ENCODE data around the gene ECI1.
"Not testable (repeated sequence)": the region's sequence is repeated elsewhere in the genome, so short reads cannot be mapped to it uniquely, and the experiment has no call there.

The ECI1 gene

DNA sequence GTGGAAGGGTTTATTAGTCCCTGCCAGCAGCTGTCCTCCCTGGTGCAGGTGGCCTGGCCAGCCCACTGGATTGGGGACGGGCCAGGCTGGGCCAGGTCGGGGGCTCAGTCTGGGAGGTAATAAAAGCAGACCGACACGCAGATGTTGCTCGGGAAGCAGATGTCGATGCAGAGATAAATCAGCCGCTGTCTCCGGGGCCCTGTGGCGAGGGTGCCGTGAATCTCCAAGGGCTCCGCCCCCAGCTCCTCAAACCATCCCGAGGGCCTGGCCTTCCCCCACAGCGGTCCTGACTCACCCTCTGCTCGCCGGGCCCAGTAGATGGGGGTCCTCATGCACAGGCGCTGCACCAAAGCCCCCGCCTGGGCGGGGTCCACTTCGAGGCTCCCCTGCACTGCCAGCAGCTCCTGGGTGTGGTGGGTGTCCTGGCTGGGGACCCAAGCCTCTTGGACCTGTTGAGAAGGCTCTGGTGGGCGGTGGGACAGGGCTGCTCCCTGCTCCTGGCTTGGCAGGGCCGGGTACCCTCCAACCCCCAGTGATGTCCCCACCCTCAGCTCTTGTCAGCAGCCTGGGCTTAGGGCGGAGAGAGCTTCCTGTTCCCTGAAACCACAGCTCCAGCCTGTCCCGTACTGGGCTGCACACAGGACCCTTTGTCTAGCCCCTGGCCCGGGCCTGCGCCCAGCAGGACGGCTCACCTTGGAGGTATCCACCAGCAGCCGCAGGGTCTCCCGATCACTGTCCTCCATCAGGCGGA is 42.0 kb downstream of the ECI1 start:
- no peak for DNase-seq

GRCh38 chr16:2208772-2209171 is 42.6 kb downstream of the ECI1 start:
- no peak for DNase-seq

GRCh38 chr16:2208308-2208707 is 43.1 kb downstream of the ECI1 start:
- DNase-seq: no peak

DNA sequence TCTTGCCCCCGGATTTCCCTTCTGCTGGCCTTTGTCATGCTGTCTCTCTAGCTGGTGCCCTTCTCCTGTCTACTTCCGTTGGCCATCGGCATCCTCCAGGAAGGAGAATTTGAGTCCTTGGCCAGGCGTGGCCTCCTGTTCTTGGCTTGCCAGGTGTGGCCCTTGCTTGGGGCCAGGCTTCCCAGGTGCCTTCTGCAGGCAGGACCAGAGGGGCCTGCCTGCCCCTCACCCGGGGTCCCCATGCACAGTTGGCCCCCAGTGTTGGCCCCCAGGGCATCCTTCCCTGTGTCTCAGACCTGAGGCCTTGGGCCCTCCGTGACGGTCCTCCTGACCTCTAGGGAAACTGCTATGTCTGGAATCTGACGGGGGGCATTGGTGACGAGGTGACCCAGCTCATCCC is 43.5 kb downstream of the ECI1 start:
- DNase-seq: no peak

GRCh38 chr16:2206780-2207433 is 44.5 kb downstream of the ECI1 start:
- DNase-seq: no peak

GRCh38 chr16:2206420-2206779 is 45.0 kb downstream of the ECI1 start:
- no peak for DNase-seq

DNA sequence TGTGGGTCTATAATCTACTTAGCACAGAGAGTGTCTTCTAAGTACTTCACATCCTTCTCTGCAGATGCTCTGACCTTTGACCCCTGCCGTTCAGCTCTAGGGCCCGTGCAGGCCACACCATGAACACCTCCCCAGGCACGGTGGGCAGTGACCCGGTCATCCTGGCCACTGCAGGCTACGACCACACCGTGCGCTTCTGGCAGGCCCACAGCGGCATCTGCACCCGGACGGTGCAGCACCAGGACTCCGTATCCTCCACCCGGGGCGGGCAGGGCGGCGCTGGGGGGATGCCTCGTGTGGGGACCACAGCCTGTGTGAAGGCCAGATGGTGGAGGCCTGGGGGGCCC is 45.4 kb downstream of the ECI1 start:
- DNase-seq: no peak

DNA sequence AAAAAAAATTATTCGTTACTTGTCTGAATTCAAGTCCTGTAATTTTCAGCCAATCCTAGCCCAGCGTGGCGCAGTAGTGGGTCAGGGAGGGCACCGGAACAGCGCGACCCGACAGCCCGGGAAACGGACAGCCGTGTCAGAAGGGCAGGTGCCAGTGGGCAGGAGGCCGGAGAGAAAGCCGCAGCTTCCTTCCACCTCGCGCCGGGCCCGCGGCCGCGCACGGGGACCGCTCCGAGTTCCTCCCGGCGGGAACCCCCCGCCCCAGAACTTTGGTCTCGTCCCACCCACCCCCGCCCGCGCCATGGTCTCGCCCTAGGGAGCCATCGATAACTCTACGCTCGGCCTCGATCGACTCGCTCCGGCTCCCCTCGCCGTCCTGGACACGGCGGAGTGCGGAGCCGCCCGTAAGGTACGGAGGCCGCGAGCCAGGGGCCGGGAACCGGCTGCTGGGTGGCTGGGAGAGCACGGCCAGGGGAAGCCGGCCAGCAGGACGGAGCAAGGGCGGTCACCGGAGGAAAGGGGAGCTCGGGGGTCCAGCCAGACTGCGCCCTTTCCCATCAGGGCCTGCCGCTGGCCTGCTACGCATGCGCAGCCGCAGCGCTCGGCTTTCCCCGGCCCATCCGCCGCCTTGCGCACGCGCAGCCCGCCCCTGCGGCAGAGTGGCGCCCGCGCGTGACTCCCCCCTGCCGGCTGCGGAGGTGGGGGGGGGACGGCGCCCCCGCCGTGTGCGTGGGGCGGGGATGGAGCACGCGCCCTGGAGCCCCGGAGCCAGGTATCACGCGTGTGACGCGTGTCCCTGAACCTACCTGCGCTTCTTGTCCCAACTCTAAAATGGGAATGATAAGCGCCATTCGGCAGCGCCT is 46.1 kb downstream of the ECI1 start, which contains the start of gene MLST8:
MLST8 (plus strand) TSS at position 351 of the 863 bp plus-strand sequence. CDS start 632 bp downstream, outside the sequence.
- peak; percentile 86 for DNase-seq

DNA sequence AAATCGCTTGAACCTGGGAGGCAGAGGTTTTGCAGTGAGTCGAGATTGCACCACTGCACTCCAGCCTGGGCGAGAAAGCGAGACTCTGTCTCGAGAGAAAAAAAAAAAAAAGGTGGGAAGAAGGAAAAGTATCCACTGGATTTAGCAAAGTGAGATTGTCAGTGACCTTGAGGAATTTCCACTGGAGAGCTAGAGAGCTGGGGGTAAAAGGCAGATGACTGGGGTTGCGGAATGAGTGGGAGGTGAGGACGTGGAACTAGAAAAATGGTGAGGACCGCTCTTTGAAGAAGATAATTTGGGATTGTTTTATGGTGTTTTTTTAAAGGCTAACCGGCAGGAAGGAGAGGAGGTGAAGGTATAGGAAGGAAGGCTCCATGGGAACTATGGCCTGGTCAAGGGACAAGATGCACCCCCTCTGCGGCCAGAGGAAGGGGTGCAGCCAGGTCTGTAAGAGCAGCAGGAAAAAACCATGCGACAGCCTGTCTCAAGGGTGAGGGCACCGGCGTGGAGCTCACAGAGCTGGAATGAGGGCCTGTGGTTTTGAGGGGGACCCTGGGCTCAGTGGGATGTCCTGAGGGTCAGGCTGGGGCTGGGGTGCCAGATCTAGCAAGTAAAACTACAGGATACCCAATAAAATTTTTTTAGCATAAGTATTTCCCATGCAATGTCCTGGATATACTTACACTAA is 46.8 kb downstream of the ECI1 start:
- DNase-seq: no peak

- not testable (repeated sequence) for DNase-seq
These were observed 48.2 kb downstream of the ECI1 start for GRCh38 chr16:2203119-2203688.

- no peak for DNase-seq
These were observed 51.1 kb downstream of the ECI1 start for GRCh38 chr16:2200313-2200712.

- no peak for DNase-seq
These were observed 51.7 kb downstream of the ECI1 start for GRCh38 chr16:2199621-2200139.

GRCh38 chr16:2199095-2199494 is 52.3 kb downstream of the ECI1 start:
- no peak for DNase-seq

DNA sequence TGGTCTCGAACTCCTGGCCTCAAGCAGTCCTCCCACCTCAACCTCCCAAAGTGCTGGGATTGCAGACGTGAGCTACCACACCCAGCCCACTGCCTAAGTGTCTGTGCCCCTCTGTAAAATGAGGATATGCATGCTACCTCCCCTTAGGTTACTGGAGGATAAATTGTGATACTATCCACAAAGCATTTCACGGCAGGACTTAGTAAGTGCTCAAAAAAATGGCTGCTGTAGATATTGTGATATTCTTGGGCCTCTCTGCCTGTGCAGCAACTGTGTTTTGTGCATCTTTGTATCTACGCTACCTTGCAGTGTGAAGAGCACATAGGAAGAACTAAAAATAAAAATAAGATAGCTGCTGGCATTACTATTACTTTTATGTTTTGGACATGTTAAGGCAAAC is 53.1 kb downstream of the ECI1 start:
- no peak for DNase-seq

- no peak for DNase-seq
These were observed 53.6 kb downstream of the ECI1 start for GRCh38 chr16:2197765-2198164.

GRCh38 chr16:2196981-2197511 is 54.3 kb downstream of the ECI1 start:
- no peak for DNase-seq

DNA sequence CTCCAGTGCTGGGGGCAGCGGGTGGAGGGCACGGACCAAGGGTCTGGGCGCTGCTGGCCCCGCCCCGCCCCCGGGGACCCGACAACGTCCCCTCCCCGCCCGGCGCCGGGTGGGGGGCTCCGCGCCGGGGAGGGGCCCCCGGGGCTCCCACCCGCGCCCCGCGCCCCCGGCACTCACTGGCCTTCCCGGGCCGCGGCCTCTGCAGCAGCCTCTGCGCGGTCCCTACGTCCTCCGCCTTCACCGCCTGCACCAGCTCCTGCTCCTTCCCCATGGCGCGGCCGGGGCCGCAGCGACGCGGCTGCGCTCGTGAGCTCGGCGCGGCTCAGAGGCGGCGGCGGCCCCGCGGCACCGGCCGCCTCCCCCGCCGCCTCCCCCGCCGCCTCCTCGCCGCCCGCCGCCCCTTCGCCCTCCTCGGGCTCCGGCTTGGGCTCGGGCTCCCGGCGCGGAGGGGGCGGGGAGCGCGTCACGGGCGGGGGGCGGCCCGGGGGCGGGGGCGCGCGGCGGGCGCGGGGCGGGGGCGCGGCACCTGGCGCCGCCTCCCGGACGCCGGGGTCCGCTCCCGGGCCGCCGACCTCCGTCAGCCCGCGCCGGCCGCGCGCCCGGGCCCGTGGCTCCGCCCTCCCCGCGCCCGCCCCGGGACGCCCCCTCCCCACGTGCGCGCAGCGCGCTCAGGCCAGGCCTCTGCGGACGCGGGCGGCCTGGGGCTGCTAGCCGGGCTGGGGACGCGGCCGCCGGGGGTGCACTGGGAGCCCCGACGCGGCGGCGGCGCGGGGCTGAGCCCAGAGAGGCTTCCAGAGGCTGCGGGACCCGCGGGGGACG is 55.0 kb downstream of the ECI1 start, which contains the start of gene CASKIN1:
CASKIN1 (minus strand) TSS at position 444 of the 819 bp plus-strand sequence; CDS start at position 271, 173 bp downstream.
- DNase-seq: no peak

DNA sequence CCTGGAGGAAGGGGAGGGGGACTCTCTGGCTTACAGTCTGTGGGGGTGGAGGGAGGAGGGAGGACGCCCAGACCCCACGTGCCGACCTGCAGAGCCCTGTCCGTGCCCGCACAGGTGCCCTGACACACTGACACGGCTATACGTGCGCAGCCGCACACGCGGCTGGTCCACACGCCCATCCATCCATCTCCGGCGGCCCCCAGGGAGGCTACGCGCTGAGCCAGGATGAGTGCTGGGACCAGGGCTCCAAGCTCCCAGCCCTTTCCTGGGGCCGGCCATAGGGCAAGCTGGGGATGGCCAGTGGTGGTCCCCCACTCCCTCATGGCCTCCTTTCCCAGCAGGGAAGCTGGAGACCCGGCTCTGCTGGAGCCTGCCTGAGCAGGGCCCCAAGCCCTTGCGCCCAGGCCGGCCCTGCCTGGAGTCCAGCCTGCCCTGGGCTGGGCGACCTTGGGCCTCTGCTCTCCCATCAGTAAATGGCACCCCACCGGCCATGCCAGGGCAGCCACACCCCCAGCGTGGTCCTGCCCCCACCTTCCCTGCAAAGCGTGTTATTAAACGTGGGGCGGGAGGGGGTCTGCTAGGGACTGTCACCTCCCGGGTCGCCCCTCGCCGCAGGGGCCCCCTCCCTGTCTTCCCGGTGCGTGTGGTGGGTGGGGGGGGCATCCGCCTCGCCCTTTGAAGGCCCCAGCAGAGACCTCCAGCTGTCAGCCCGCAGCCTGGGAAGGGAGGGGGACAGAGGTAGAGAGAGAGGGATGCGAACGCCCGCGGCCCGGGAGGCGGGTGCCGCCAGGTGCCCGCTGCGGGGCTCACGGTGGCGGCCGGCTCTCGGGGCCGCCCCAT is 55.8 kb downstream of the ECI1 start:
- no peak for DNase-seq

DNA sequence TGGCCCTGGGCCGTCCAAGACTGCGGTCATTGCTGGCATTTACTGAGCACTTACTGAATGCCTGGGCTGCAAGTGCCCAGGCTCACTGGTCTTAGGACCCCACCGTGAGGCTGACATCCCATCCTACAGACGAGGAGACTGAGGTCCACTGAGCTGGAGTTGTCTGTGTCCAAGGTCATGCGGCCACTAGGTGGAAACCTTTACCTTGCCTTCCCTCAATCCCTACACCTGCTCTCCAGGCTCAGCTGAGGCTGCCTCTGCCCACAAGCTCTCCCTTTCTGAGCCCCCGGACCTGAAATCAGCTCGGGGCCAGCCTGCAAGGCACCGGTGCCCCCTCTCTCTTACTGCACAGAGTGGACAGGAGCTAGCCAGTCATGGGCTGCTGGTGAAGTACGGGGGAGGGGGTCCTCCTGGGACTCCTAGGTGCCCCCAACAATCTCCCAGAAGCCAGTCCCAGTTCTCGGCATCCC is 56.5 kb downstream of the ECI1 start:
- peak; percentile 46 for DNase-seq

Data from stimulated activated CD4-positive, alpha-beta T cell treated with anti-CD3 and anti-CD28 coated beads, Interleukin-4, amount 100 ng/mL, for 24 hours (primary cell).